ENCODE results near the gene RADX.
A peak's percentile ranks its signal among the peaks of the same experiment; 100 is the strongest.

Gene RADX

GRCh38 chrX:106612393-106612763 is 600 bp downstream of the RADX start:
- POLR2A ChIA-PET = interaction anchor here (0.9 to 2.1 kb wide), 4 partner anchors 9 to 114 kb away, joined by 3 to 9 read pairs (median 5); partner anchors contain the start of gene RNF128
- no peak for TF ChIP-seq ZNF544 (tag by site-specific recombination; IDR thresholded peaks at IDR 0.05)
- TF ChIP-seq ATF2 (tag by site-specific recombination; IDR thresholded peaks at IDR 0.05; ENCODE audit: low read depth) = no peak
- peak; percentile 60 for TF ChIP-seq PRDM10 (tag by site-specific recombination; IDR thresholded peaks at IDR 0.05)
- no peak for TF ChIP-seq ZNF596 (tag by site-specific recombination; IDR thresholded peaks at IDR 0.05)
- no peak for TF ChIP-seq KLF1 (tag by site-specific recombination; IDR thresholded peaks at IDR 0.05)
- TF ChIP-seq PRDM4 (tag by site-specific recombination; IDR thresholded peaks at IDR 0.05) = peak; percentile 42; the same call in 1 of the 2 replicates
- Histone ChIP-seq H3K27ac (ENCODE audit: extremely low read depth, low read depth, low read length) (peak overlapping the region; percentile 96), H3K4me3 (ENCODE audit: low read depth, low read length) (peak overlapping the region; percentile 43), H3K9me3 (ENCODE audit: control insufficient read depth, insufficient read depth, low read depth, low read length) (no peaks in the 10 kb centered on the region), H3K36me3 (ENCODE audit: control insufficient read depth in 2 of 2, insufficient read depth in 1 of 2, low read length in 2 of 2) (peaks cover 0 to 3% of the 10 kb centered on the region in 2 experiments; a peak in 1 of 3 replicates), H3K4me1 (ENCODE audit: control insufficient read depth, insufficient read depth, low read length) (peaks cover 3% of the 10 kb centered on the region; the same call in 1 of the 2 replicates)
- CTCF ChIA-PET = no interaction called here

GRCh38 chrX:106613277-106613676 is 1.5 kb downstream of the RADX start:
- ChIA-PET POLR2A (interaction anchor here (2.1 kb wide), 1 partner anchor 114 kb away, joined by 9 read pairs; the partner anchor contains the start of gene RNF128), CTCF (interaction anchor here (0.7 to 1.2 kb wide), 2 partner anchors 178 to 198 kb away, joined by 3 to 5 read pairs; no protein-coding TSS in a partner anchor)
- H3K9me3 ChIP-seq (ENCODE audit: control insufficient read depth, insufficient read depth, low read depth, low read length) = no peaks in the 10 kb centered on the region
- peaks cover 3% of the 10 kb centered on the region for H3K4me1 ChIP-seq (ENCODE audit: control insufficient read depth, insufficient read depth, low read length)
- peak overlapping the region; percentile 96; the same call in 1 of the 2 replicates for H3K27ac ChIP-seq (ENCODE audit: extremely low read depth, low read depth, low read length)
- H3K36me3 ChIP-seq (ENCODE audit: control insufficient read depth in 2 of 2, insufficient read depth in 1 of 2, low read length in 2 of 2) = peaks cover 0 to 3% of the 10 kb centered on the region in 2 experiments; a peak in 1 of 3 replicates
- peak overlapping the region; percentile 43 for H3K4me3 ChIP-seq (ENCODE audit: low read depth, low read length)
- no peak for TF ChIP-seq ZNF221 (tag by site-specific recombination; IDR thresholded peaks at IDR 0.05; ENCODE audit: borderline replicate concordance)
- TF ChIP-seq, protein P1, sequence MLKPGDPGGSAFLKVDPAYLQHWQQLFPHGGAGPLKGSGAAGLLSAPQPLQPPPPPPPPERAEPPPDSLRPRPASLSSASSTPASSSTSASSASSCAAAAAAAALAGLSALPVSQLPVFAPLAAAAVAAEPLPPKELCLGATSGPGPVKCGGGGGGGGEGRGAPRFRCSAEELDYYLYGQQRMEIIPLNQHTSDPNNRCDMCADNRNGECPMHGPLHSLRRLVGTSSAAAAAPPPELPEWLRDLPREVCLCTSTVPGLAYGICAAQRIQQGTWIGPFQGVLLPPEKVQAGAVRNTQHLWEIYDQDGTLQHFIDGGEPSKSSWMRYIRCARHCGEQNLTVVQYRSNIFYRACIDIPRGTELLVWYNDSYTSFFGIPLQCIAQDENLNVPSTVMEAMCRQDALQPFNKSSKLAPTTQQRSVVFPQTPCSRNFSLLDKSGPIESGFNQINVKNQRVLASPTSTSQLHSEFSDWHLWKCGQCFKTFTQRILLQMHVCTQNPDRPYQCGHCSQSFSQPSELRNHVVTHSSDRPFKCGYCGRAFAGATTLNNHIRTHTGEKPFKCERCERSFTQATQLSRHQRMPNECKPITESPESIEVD (tag by site-specific recombination; IDR thresholded peaks at IDR 0.05) = peak; percentile 92

DNA sequence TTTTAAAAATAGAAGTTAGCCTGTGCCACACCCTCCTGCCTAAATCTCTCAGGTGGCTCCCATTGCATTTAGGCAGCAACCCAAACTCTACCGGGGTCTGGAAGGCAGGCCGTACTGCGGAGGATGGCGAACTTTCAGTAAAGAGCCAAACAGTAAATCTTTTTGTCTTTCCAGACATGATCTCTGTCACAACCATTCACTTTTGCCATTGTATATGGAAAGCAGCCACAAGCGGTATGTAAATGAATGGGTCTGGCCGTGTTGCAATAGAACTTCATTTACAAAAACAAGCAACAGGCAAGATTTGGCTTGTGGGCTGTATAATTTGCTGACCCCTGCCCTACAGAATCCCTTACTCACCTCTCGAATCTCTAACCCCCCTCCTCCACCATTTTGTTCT is 3.3 kb downstream of the RADX start:
- peaks cover 0 to 3% of the 10 kb centered on the region in 2 experiments; a peak in 1 of 3 replicates for H3K36me3 ChIP-seq (ENCODE audit: control insufficient read depth in 2 of 2, insufficient read depth in 1 of 2, low read length in 2 of 2)

More for the DNA sequence above, 3.3 kb downstream of the RADX start:
- ChIA-PET CTCF (no interaction called here), POLR2A (no interaction called here)
- H3K27ac ChIP-seq (ENCODE audit: extremely low read depth, low read depth, low read length) = peak overlapping the region; percentile 34
- peak overlapping the region; percentile 26 for H3K4me3 ChIP-seq (ENCODE audit: low read depth, low read length)
- no peaks in the 10 kb centered on the region for H3K9me3 ChIP-seq (ENCODE audit: control insufficient read depth, insufficient read depth, low read depth, low read length)
- peaks cover 3% of the 10 kb centered on the region for H3K4me1 ChIP-seq (ENCODE audit: control insufficient read depth, insufficient read depth, low read length)
- TF ChIP-seq SP7 (tag by site-specific recombination; IDR thresholded peaks at IDR 0.05) = peak; percentile 35; the same call in 1 of the 2 replicates
- TF ChIP-seq, protein P2, sequence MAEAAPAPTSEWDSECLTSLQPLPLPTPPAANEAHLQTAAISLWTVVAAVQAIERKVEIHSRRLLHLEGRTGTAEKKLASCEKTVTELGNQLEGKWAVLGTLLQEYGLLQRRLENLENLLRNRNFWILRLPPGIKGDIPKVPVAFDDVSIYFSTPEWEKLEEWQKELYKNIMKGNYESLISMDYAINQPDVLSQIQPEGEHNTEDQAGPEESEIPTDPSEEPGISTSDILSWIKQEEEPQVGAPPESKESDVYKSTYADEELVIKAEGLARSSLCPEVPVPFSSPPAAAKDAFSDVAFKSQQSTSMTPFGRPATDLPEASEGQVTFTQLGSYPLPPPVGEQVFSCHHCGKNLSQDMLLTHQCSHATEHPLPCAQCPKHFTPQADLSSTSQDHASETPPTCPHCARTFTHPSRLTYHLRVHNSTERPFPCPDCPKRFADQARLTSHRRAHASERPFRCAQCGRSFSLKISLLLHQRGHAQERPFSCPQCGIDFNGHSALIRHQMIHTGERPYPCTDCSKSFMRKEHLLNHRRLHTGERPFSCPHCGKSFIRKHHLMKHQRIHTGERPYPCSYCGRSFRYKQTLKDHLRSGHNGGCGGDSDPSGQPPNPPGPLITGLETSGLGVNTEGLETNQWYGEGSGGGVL (tag by site-specific recombination; IDR thresholded peaks at IDR 0.05) = no peak
- TF ChIP-seq, protein P1 (tag by site-specific recombination; IDR thresholded peaks at IDR 0.05) = 0 out of 2 replicates have a peak, but pooled peaks have one; percentile 20
